GM19452 (cell line): ENCODE results near the gene RBMS1.

Source experiments
- ATAC-seq: cut with Tn5 transposase; IDR thresholded peaks from one replicate; pipeline ENCODE4 v1.9.1; 2021; ENCODE audit not compliant: unreplicated experiment

The RBMS1 gene

GRCh38 chr2:160493227-160494028 lies at the start of gene RBMS1:
RBMS1 (minus strand) TSS chr2:160493807; CDS start chr2:160493363, 444 bp downstream.
- ATAC-seq, result no peak

GRCh38 chr2:160541745-160542144 lies 48.1 kb upstream of the RBMS1 start:
- ATAC-seq, result no peak

DNA sequence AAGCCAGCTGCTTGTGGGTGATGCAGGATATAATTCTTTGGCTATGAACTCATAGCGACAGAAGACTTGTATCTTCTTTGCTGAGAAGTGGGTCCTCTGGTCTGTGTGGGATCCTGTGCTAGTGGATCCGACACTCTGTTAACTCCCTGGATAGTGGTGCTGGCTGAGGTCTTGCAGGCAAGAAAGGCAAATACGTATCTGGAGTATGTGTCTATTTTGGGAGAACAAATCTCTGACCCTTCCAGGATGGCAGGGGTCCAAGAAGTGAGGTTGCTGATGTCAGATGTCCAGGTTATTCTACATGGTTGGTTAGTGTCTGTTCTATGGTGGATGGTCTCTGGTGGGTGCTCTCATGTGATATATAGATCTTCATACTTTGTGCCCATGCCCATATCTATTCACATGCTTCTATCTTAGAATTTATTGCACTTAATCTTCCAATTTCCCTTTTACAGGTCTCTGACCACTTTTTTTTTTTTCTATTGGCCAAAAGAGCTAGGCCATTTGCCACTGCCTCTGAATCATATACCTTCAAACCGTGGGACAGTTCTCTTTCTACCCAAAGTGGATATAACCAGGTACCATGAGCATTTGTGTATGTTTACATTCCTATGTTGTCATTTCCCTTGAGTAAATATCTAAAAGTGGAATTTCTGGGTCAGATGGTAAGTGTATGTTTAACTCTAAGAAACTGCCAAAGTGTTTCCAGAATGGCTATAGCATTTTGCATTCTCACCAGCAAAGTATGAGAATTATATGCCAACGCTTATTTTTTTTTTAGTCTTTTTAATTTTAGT lies 45.1 kb upstream of the RBMS1 start:
- ATAC-seq, result no peak

DNA sequence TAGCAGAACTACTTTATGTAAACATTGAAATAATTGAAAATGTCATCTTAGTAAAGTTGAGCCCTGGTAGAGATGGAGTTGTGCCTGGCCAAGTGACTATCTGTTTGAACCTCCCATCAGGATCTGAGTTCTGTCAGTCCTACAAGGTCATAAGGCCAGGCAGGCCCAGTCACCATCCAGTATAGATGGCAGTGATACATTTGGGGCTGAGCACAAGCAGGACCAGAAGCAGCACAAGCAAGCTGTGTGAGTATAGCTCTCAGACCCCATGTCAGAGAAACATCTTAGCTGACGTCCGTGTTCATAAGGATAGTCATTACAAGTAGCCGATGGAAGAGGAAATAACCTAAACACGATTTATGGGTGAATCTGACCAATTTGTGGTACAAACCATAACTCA lies 44.5 kb upstream of the RBMS1 start:
- no peak for ATAC-seq

DNA sequence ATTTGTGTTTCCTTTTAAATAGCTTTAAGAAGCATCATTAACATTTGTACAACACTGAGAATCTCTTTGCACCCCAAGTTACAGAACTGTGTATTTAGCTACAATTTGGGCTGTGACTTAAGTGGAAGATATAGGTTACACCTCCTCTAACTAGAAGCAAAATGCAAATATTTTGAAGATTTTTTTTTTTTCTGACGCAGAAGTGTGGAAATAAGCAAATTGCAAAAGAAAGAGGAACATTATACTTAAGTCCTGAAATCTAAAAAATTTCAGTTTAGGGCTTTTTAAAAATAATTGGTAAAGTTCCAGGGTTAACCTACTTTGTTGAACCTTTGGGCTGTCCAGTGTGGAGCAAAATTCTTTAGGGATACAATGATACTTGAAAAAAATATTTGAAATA lies 41.4 kb upstream of the RBMS1 start:
- ATAC-seq, result no peak

GRCh38 chr2:160534249-160534648 lies 40.6 kb upstream of the RBMS1 start:
- no peak for ATAC-seq

DNA sequence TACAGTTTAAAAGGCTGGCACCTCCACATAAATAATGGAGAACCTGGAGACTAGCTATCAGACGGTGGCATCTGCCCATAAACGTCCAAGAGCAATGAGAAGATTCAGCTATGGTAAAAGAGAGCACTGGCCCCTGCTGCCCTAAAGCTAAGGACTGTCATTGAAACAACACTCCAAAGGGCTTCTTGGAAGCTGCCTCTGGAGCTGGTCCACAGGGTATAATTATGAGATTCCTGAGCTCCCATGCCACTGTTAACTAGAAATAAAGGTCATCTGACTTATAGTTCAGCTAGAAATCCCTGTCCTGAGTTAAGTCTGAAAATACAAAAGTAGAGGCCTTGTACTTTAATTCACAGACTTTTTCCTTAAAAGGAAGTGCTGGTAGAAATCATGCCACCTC lies 39.9 kb upstream of the RBMS1 start:
- no peak for ATAC-seq

DNA sequence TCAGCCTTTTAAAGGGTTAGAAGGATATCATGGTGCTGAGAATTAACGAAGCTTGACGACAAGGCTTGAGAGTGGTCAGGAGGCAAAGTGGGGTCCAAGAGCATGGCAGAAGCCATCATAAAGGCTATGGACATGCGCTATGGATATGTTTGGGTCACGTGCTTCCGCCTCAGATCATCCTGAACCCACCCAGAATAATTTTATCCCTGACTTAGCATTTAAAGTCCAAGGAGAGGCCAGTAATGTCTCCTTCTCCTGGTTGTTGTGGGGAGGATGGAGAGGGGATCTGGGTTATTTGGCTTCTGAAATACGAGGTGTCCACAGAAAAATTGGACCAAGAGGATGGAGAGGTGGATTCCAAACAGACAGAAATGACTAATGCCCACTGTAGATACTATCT lies 38.8 kb upstream of the RBMS1 start:
- ATAC-seq, result no peak

GRCh38 chr2:160522951-160523710 lies 29.5 kb upstream of the RBMS1 start:
- ATAC-seq, result no peak

DNA sequence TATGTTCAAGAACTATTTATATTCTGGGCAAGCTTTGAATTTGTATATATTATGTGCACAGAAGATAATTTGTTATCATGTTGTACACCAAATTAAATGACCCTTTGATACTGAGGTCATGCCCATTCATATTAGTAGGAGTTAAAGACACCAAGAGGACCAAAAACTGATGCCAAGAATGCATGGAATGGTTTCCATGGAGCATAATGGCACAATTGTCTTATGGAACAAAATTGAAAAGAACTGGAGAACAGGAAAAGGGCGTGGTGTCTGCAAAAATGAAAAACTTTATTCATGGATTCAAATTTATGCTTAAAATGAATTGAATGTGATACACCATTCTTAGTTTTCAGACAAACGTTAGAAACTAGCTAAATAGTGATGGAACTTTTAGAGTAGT lies 24.1 kb upstream of the RBMS1 start:
- no peak for ATAC-seq

GRCh38 chr2:160516547-160517365 lies 23.1 kb upstream of the RBMS1 start:
- ATAC-seq, result no peak

GRCh38 chr2:160515120-160515519 lies 21.5 kb upstream of the RBMS1 start:
- no peak for ATAC-seq

DNA sequence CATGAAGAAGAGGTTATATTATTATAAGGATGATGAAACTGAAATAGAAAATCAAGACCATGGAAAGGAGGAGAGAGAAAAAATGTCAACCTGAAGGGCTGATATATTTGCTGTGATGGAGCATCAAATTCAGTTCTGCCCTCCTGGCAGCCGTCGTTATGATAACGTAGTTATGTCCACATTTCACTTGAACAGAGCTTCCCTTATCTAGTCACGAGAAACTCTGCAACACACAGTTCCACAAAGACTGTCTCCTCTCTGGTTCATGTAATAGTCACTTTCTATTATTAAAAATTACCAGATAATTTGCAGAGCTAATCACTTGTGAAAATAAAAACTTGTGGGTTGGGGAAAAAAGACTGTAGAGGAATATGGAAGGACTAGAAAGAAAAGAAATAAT lies 19.5 kb upstream of the RBMS1 start:
- no peak for ATAC-seq

GRCh38 chr2:160512491-160512890 lies 18.9 kb upstream of the RBMS1 start:
- no peak for ATAC-seq

- ATAC-seq, result no peak
Measured at GRCh38 chr2:160510617-160511016, 17.0 kb upstream of the RBMS1 start.

- ATAC-seq, result no peak
Measured at GRCh38 chr2:160509016-160509415, 15.4 kb upstream of the RBMS1 start.

DNA sequence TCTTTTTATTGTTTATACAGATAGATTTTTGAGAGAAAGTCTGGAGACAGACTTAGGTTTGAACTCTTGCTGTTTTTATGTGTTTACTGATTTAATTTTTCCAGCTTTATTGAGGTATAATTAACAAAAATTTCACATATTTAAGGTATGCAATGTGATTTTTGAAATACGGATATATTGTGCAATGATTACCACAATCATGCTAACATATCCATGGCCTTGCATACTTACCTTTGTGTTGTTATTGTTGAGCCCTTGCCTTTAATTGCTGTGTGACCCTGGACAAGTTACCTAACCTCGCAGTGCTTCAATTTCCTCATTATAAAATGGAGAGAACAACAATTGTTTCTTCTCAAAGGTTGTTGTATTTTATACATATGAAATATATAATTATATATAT lies 13.9 kb upstream of the RBMS1 start:
- no peak for ATAC-seq

DNA sequence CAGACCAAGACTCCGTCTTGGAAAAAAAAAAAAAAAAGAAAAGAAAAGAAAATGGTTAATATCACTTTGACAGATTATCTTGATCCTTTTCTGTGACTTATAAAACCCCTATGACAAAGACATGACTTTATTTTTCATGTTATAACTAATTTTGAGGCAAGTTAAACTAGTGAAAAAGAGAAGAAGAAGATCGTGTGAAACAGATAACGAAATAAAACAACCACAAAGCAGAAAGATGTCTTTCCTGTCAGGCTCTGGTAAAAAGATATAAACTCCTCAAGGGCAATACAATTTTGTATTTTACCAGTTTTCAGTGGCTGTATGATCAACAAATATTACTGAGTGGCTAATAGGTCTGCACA lies 13.4 kb upstream of the RBMS1 start:
- ATAC-seq, result no peak

- ATAC-seq, result no peak
Measured at GRCh38 chr2:160506371-160507045, 12.9 kb upstream of the RBMS1 start.

DNA sequence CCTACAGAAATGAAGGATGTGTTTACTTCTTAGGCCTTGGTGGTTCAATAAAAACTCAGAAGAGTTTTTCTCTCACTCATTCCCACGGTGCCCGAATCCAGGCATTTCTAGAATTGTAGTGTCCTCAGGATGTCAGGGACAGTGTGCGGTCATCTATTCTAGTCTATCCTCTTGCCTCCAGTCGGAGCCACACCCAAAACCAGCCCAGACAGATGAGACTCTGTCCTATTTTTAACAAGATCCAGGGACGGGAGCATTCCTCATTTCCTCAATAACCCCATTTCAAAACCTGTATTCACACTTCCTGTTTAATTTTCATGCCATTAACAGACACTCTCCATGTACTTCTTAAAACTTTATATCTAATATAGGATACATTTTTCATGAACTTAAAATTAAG lies 11.6 kb upstream of the RBMS1 start:
- no peak for ATAC-seq
